Kidney (tissue), 14 donors: ENCODE data around the gene WNT6. TPM values are rescaled to one million over a fixed set of nuclear protein-coding genes. Genes with fewer than 3 reads are reported as not detected.
A peak's percentile ranks its signal among the peaks of the same experiment; 100 is the strongest.
"Not testable (repeated sequence)": the region's sequence is repeated elsewhere in the genome, so short reads cannot be mapped to it uniquely, and the experiment has no call there.

ENCODE experiments used
- DNase-seq, 5 donors: peaks; one replicate each; pipeline ENCODE4 v3.0.0-alpha.2; 2013 to 2020
- FAIRE-seq: peaks from 2 replicates; lab custom pipeline; 2012; peaks lifted over from hg19 to GRCh38; lab: Jason Lieb, UNC
- H3K27ac ChIP-seq, 2 donors: one replicate each; pipeline ENCODE4 v1.7.0; 2013; ENCODE audit warnings: low read depth in 2 of 2, low read length in 2 of 2, inconsistent platforms in 1 of 2
- H3K27me3 ChIP-seq: one replicate; pipeline ENCODE4 v1.7.1; 2013; ENCODE audit warnings: low read length, inconsistent platforms; ENCODE audit not compliant: control insufficient read depth, insufficient read depth
- H3K36me3 ChIP-seq, 3 donors: one replicate each; pipeline versions ENCODE4 v1.7.0 to v1.7.1; 2013; ENCODE audit warnings: low read length in 3 of 3, control low read depth in 1 of 3, inconsistent platforms in 1 of 3; ENCODE audit not compliant: insufficient read depth in 3 of 3, control insufficient read depth in 2 of 3
- H3K4me1 ChIP-seq, 3 donors: one replicate each; pipeline versions ENCODE4 v1.7.0 to v1.7.1; 2013; ENCODE audit warnings: low read length in 3 of 3, inconsistent platforms in 1 of 3, low read depth in 1 of 3; ENCODE audit not compliant: control insufficient read depth in 2 of 3, insufficient read depth in 2 of 3
- H3K4me3 ChIP-seq, 3 donors: one replicate each; pipeline versions ENCODE4 v1.7.0 to v1.8.1; 2013; ENCODE audit warnings: low read length in 3 of 3, control low read depth in 1 of 3, inconsistent platforms in 1 of 3
- H3K9ac ChIP-seq, 3 donors: one replicate each; pipeline versions ENCODE4 v1.7.0 to v1.7.1; 2013; ENCODE audit warnings: low read length in 3 of 3, control low read depth in 1 of 3, inconsistent platforms in 1 of 3
- H3K9me3 ChIP-seq, 3 donors: one replicate each; pipeline versions ENCODE4 v1.7.0 to v1.7.1; 2013; ENCODE audit warnings: low read length in 3 of 3, control low read depth in 1 of 3, inconsistent platforms in 1 of 3; ENCODE audit not compliant: control insufficient read depth in 2 of 3, insufficient read depth in 1 of 3
- intact Hi-C: fragments of 100-400 bp; cut with DNase I; formaldehyde crosslinking; loops from one replicate; pipeline ENCODE4 v1.11.1; 2022
- polyA plus RNA-seq: library from polyadenylated mRNA; stranded (reverse); fragments of 350-450 nt; fragmentation: Illumina TruSeq; extraction: RNeasy Lipid Tissue Mini Kit (QIAGEN cat#74804); gene quantifications from one replicate; pipeline ENCODE4 v1.2.3, GENCODE V29; 2014; ENCODE audit warnings: low read depth, low replicate concordance; ENCODE audit not compliant: insufficient read depth
- total RNA-seq: library from RNA; stranded (reverse); fragmentation: NEBNext Ultra II Directional; extraction: Animal tissue kit (Norgen Biotek cat#: 25700); gene quantifications from one replicate; pipeline ENCODE4 v1.2.1, GENCODE V29; 2021
- TF ChIP-seq, protein P1 (sequence below): IDR thresholded peaks from 3 replicates; pipeline ENCODE4 v1.5.1; 2012; ENCODE audit warnings: mild to moderate bottlenecking, moderate library complexity, borderline replicate concordance; ENCODE audit not compliant: insufficient read depth; ENCODE audit errors: extremely low read depth
- donor health status: control.
- donor health status: control.
- donor health status: control.
- donor health status: control.
- donor health status: control.
- donor health status: DM: yes; HTN: yes; CAD: no.
- donor health status: Normal renal cell carcinoma (clear cell type).

The WNT6 gene
- total and polyA plus RNA-seq, 2 donors from 2014 or later, result 0.57 to 0.75 TPM

- DNase-seq (no peak), FAIRE-seq (no peak)
- no peak overlapping the region for H3K27ac ChIP-seq
- H3K4me3 ChIP-seq, result no peak overlapping the region
- intact Hi-C loops, result no loop called here
- H3K27me3 ChIP-seq, result no peaks in the 10 kb centered on the region
- TF ChIP-seq, protein P1, sequence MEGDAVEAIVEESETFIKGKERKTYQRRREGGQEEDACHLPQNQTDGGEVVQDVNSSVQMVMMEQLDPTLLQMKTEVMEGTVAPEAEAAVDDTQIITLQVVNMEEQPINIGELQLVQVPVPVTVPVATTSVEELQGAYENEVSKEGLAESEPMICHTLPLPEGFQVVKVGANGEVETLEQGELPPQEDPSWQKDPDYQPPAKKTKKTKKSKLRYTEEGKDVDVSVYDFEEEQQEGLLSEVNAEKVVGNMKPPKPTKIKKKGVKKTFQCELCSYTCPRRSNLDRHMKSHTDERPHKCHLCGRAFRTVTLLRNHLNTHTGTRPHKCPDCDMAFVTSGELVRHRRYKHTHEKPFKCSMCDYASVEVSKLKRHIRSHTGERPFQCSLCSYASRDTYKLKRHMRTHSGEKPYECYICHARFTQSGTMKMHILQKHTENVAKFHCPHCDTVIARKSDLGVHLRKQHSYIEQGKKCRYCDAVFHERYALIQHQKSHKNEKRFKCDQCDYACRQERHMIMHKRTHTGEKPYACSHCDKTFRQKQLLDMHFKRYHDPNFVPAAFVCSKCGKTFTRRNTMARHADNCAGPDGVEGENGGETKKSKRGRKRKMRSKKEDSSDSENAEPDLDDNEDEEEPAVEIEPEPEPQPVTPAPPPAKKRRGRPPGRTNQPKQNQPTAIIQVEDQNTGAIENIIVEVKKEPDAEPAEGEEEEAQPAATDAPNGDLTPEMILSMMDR, result no peak
- H3K36me3 ChIP-seq, result no peaks in the 10 kb centered on the region
- H3K9ac ChIP-seq, result no peak overlapping the region
- peaks cover 0 to 2% (median 0%) of the 10 kb centered on the region in 3 donors for H3K4me1 ChIP-seq
- peaks cover 0 to 5% (median 0%) of the 10 kb centered on the region in 3 donors for H3K9me3 ChIP-seq
These were observed 20.2 kb upstream of the WNT6 start for GRCh38 chr2:218839430-218839829.

DNA sequence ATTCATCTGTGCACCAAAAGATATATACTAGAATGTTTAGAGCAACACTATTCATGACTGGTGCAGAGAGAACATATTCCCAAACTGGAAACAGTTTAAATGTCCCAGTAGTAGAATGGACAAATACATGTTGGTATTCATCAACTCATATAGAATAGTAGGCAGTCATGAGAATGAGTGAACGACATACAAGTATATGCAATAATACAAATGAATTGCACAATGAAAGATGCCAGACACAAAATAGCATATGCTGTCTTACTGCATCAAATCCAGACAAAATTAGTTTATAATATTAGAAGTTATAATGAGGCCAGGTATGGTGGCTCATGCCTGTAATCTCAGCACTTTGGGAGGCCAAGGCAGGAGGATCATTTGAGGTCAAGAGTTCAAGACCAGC is 19.7 kb upstream of the WNT6 start:
- Histone ChIP-seq H3K4me3 (no peak overlapping the region), H3K27me3 (no peaks in the 10 kb centered on the region), H3K36me3 (no peaks in the 10 kb centered on the region), H3K27ac (no peak overlapping the region), H3K9me3 (peaks cover 0 to 5% (median 0%) of the 10 kb centered on the region in 3 donors), H3K9ac (no peak overlapping the region), H3K4me1 (no peaks in the 10 kb centered on the region)
- TF ChIP-seq, protein P1, result no peak
- FAIRE-seq (no peak), DNase-seq (no peak)
- intact Hi-C loops, result no loop called here

DNA sequence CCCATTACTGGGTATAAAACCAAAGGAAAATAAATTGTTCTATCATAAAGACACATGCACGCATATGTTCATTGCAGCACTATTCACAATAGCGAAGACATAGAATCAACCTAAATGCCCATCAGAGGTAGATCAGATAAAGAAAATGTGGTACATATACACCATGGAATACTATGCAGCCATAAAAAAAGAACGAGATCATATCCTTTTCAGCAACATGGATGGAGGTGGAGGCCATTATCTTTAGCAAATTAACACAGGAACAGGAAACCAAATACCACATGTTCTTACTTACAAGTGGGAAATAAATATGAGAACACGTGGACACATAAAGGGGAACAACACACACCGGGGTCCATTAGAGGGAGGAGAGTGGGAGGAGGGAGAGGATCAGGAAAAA is 15.3 kb upstream of the WNT6 start:
- H3K27me3 ChIP-seq, H3K27ac ChIP-seq, intact Hi-C loops, DNase-seq, H3K4me1 ChIP-seq, H3K4me3 ChIP-seq, H3K36me3 ChIP-seq, FAIRE-seq, H3K9ac ChIP-seq, H3K9me3 ChIP-seq: not testable (repeated sequence)

DNA sequence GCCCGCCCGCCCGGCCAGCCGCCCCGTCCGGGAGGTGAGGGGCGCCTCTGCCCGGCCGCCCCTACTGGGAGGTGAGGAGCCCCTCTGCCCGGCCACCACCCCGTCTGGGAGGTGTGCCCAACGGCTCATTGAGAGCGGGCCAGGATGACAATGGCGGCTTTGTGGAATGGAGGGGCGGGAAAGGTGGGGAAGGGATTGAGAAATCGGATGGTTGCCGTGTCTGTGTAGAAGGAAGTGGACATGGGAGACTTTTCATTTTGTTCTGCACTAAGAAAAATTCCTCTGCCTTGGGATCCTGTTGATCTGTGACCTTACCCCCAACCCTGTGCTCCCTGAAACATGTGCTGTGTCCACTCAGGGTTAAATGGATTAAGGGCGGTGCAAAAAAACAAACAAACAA is 12.6 kb upstream of the WNT6 start:
- FAIRE-seq, intact Hi-C loops: not testable (repeated sequence)

GRCh38 chr2:218849721-218850120 is 9.9 kb upstream of the WNT6 start:
- Histone ChIP-seq H3K27me3 (peaks cover 9% of the 10 kb centered on the region), H3K9ac (no peak overlapping the region), H3K36me3 (no peaks in the 10 kb centered on the region), H3K27ac (no peak overlapping the region), H3K4me3 (no peak overlapping the region), H3K9me3 (no peaks in the 10 kb centered on the region), H3K4me1 (no peaks in the 10 kb centered on the region)
- intact Hi-C loops, result no loop called here
- FAIRE-seq (no peak), DNase-seq (no peak)
- TF ChIP-seq, protein P1, result no peak

More for the DNA sequence above, 12.6 kb upstream of the WNT6 start:
- H3K4me3 ChIP-seq, H3K9me3 ChIP-seq, H3K36me3 ChIP-seq, H3K9ac ChIP-seq, H3K27ac ChIP-seq, H3K27me3 ChIP-seq, H3K4me1 ChIP-seq: not testable (repeated sequence)
- DNase-seq, result peak in 1 of 5 donors; percentile 26
